ENCODE measurements around the gene CDK6.

Gene CDK6

GRCh38 chr7:92714767-92715166, 121.6 kb downstream of the CDK6 start:
- no peak overlapping the region for H3K4me3 ChIP-seq (ENCODE audit: low read depth, low read length)
- TF ChIP-seq MYC (IDR thresholded peaks at IDR 0.05; ENCODE audit: low read depth, low read length) = no peak
- TF ChIP-seq CTCF (IDR thresholded peaks at IDR 0.05; ENCODE audit: low read depth, low read length) = no peak
- no peak for TF ChIP-seq MAX (IDR thresholded peaks at IDR 0.05; ENCODE audit: low read depth, low read length)
- no peak for TF ChIP-seq POLR2A (IDR thresholded peaks at IDR 0.05; ENCODE audit: extremely low read depth, insufficient read length)
- no peak for DNase-seq (ENCODE audit: low read depth)

GRCh38 chr7:92714280-92714679, 122.1 kb downstream of the CDK6 start:
- no peak for DNase-seq (ENCODE audit: low read depth)

GRCh38 chr7:92709912-92710311, 126.5 kb downstream of the CDK6 start:
- no peak overlapping the region for H3K4me3 ChIP-seq (ENCODE audit: low read depth, low read length)
- no peak for TF ChIP-seq POLR2A (IDR thresholded peaks at IDR 0.05; ENCODE audit: extremely low read depth, insufficient read length)
- TF ChIP-seq CTCF (IDR thresholded peaks at IDR 0.05; ENCODE audit: low read depth, low read length) = no peak
- TF ChIP-seq MAX (IDR thresholded peaks at IDR 0.05; ENCODE audit: low read depth, low read length) = no peak
- no peak for TF ChIP-seq MYC (IDR thresholded peaks at IDR 0.05; ENCODE audit: low read depth, low read length)
- DNase-seq (ENCODE audit: low read depth) = no peak

More at GRCh38 chr7:92714280-92714679, 122.1 kb downstream of the CDK6 start:
- no peak for TF ChIP-seq CTCF (IDR thresholded peaks at IDR 0.05; ENCODE audit: low read depth, low read length)
- TF ChIP-seq MYC (IDR thresholded peaks at IDR 0.05; ENCODE audit: low read depth, low read length) = no peak
- no peak for TF ChIP-seq POLR2A (IDR thresholded peaks at IDR 0.05; ENCODE audit: extremely low read depth, insufficient read length)
- no peak for TF ChIP-seq MAX (IDR thresholded peaks at IDR 0.05; ENCODE audit: low read depth, low read length)
- H3K4me3 ChIP-seq (ENCODE audit: low read depth, low read length) = no peak overlapping the region

GRCh38 chr7:92709150-92709549, 127.2 kb downstream of the CDK6 start:
- no peak for TF ChIP-seq CTCF (IDR thresholded peaks at IDR 0.05; ENCODE audit: low read depth, low read length)
- no peak for TF ChIP-seq MAX (IDR thresholded peaks at IDR 0.05; ENCODE audit: low read depth, low read length)
- no peak for TF ChIP-seq MYC (IDR thresholded peaks at IDR 0.05; ENCODE audit: low read depth, low read length)
- no peak for TF ChIP-seq POLR2A (IDR thresholded peaks at IDR 0.05; ENCODE audit: extremely low read depth, insufficient read length)
- no peak for DNase-seq (ENCODE audit: low read depth)
- no peak overlapping the region for H3K4me3 ChIP-seq (ENCODE audit: low read depth, low read length)

GRCh38 chr7:92708111-92709042, 128.0 kb downstream of the CDK6 start:
- TF ChIP-seq CTCF (IDR thresholded peaks at IDR 0.05; ENCODE audit: low read depth, low read length) (no peak), MYC (IDR thresholded peaks at IDR 0.05; ENCODE audit: low read depth, low read length) (no peak), MAX (IDR thresholded peaks at IDR 0.05; ENCODE audit: low read depth, low read length) (no peak)
- DNase-seq (ENCODE audit: low read depth) = no peak

More at GRCh38 chr7:92708111-92709042, 128.0 kb downstream of the CDK6 start:
- H3K4me3 ChIP-seq (ENCODE audit: low read depth, low read length) = no peak overlapping the region

Measured in NB4 (cell line).